ENCODE data around the gene CLTB. TPM values are rescaled to one million over a fixed set of nuclear protein-coding genes. Genes with fewer than 3 reads are reported as not detected.

CLTB gene
- total RNA-seq, 2 experiments from 2014 or later = 69.5 to 73.2 TPM

DNA sequence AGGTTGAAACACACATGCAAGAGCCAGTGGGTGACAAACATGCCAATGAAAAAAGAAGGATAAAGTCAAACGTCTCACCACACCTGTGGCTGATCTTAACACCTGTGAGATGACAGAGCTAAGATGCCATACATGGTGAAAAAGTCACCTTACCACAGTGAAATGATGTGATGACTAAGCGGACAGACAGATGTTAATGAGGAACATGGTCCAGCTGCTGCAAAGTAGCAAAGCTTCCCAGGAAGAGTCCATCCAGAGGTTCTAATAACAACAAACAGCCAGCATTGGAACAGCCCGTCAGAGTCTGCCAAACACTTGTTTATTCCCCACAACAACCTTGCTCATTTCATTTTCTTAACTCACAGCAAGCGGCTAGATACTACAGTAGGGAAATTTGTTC, 56.7 kb downstream of the CLTB start:
- Mint-ChIP-seq H3K9me3 (no peaks in the 10 kb centered on the region), H3K27me3 (no peaks in the 10 kb centered on the region), H3K4me1 (ENCODE audit: low read depth) (peaks cover 46% of the 10 kb centered on the region), H3K27ac (peak overlapping the region; percentile 69), H3K36me3 (ENCODE audit: low read depth) (peaks cover 56% of the 10 kb centered on the region), H3K4me3 (peak overlapping the region; percentile 85)
- intact Hi-C loops (cut with DNase I, micrococcal nuclease) = loop anchor here in 1 of 2 experiments (2.0 kb wide), 1 partner anchor 57 kb away; the partner anchor contains the start of gene CLTB
- Histone ChIP-seq H3K27me3 (ENCODE audit: control insufficient read depth in 1 of 2, insufficient read depth in 2 of 2, low read length in 2 of 2) (no peaks in the 10 kb centered on the region), H3K27ac (ENCODE audit: low read depth in 1 of 2, low read length in 2 of 2) (no peak overlapping the region), H3K4me1 (ENCODE audit: insufficient read depth, low read length) (peaks cover 30% of the 10 kb centered on the region), H3K36me3 (ENCODE audit: insufficient read depth, low read length) (peaks cover 40% of the 10 kb centered on the region), H3K9me3 (ENCODE audit: control insufficient read depth in 1 of 2, insufficient read depth in 1 of 2, low read length in 2 of 2) (no peaks in the 10 kb centered on the region), H3K4me3 (ENCODE audit: low read length) (no peak overlapping the region)
- ATAC-seq (ENCODE audit: poor library complexity) = no peak
- no peak for DNase-seq
- POLR2A ChIA-PET = interaction anchor here (1.1 to 3.9 kb wide), 2 partner anchors 30 to 178 kb away, joined by 3 to 77 read pairs; partner anchors contain the start of genes HIGD2A, NOP16 and RNF44
- no peak for TF ChIP-seq CTCF (IDR thresholded peaks at IDR 0.05)
- CTCF ChIA-PET = interaction anchor here (0.8 to 1.1 kb wide), 2 partner anchors 238 to 630 kb away, joined by 3 to 4 read pairs; no protein-coding TSS in a partner anchor

- no peaks in the 10 kb centered on the region for H3K27me3 ChIP-seq (ENCODE audit: control insufficient read depth in 1 of 2, insufficient read depth in 2 of 2, low read length in 2 of 2)
- no peak for ATAC-seq (ENCODE audit: poor library complexity)
- ChIA-PET POLR2A (interaction anchor here (1.5 kb wide), 1 partner anchor 91 kb away, joined by 3 read pairs; no protein-coding TSS in a partner anchor), CTCF (interaction anchor here (0.6 kb wide), 1 partner anchor 69 kb away, joined by 3 read pairs; no protein-coding TSS in a partner anchor)
- intact Hi-C loops (cut with DNase I, micrococcal nuclease) = no loop called here
- peaks cover 85% of the 10 kb centered on the region for H3K36me3 Mint-ChIP-seq (ENCODE audit: low read depth)
- peaks cover 18% of the 10 kb centered on the region for H3K4me1 ChIP-seq (ENCODE audit: insufficient read depth, low read length)
- DNase-seq = no peak
- H3K9me3 ChIP-seq (ENCODE audit: control insufficient read depth in 1 of 2, insufficient read depth in 1 of 2, low read length in 2 of 2) = no peaks in the 10 kb centered on the region
- no peak overlapping the region for H3K4me3 Mint-ChIP-seq
- H3K36me3 ChIP-seq (ENCODE audit: insufficient read depth, low read length) = peaks cover 74% of the 10 kb centered on the region
- no peak overlapping the region for H3K27ac Mint-ChIP-seq
- peaks cover 46% of the 10 kb centered on the region for H3K4me1 Mint-ChIP-seq (ENCODE audit: low read depth)
- no peaks in the 10 kb centered on the region for H3K9me3 Mint-ChIP-seq
- H3K4me3 ChIP-seq (ENCODE audit: low read length) = no peak overlapping the region
- no peak for TF ChIP-seq CTCF (IDR thresholded peaks at IDR 0.05)
- no peaks in the 10 kb centered on the region for H3K27me3 Mint-ChIP-seq
- no peak overlapping the region for H3K27ac ChIP-seq (ENCODE audit: low read depth in 1 of 2, low read length in 2 of 2)
Observed at GRCh38 chr5:176356179-176356566, 60.2 kb downstream of the CLTB start.

DNA sequence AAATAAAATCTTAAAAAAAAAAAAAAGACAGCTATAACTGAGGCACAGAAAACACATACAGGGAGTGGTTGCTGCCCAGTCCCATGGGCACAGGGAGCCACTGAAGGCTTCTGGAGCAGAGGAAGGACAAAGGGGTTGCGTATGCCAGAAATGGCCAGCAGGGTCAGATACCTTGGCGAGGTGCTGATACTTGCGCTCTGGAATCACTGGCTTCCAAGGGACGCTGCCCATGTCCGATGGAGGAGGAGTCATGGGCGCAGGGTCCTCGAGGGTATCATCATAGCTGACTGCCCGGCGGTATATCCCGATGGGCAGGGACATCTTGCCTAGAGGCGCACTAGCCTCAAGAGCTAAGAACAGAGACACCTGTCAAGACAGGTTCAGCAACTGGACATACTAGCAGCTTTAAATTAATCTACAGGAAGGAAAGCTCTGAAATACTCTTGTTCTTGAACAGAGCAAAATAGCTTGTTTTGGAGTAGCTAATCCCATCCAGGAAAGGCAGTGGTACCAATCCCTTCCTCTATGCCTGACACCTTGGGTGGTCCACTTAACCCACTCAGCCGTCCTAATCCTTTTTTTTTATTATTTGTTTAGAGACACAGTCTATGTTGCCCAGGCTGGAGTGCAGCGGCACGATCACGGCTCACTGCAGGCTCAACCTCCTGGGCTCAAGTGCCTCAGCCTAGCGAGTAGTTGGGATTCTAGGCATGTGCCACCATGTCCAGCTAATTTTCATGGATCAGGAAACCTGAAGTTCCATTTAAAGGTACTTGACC, 60.8 kb downstream of the CLTB start:
- peaks cover 41% of the 10 kb centered on the region for H3K4me1 Mint-ChIP-seq (ENCODE audit: low read depth)
- CTCF ChIA-PET = no interaction called here
- ATAC-seq (ENCODE audit: poor library complexity) = no peak

More for the DNA sequence above, 60.8 kb downstream of the CLTB start:
- Histone ChIP-seq H3K27me3 (ENCODE audit: control insufficient read depth in 1 of 2, insufficient read depth in 2 of 2, low read length in 2 of 2) (no peaks in the 10 kb centered on the region), H3K9me3 (ENCODE audit: control insufficient read depth in 1 of 2, insufficient read depth in 1 of 2, low read length in 2 of 2) (no peaks in the 10 kb centered on the region), H3K4me1 (ENCODE audit: insufficient read depth, low read length) (peaks cover 13% of the 10 kb centered on the region), H3K27ac (ENCODE audit: low read depth in 1 of 2, low read length in 2 of 2) (no peak overlapping the region), H3K4me3 (ENCODE audit: low read length) (no peak overlapping the region), H3K36me3 (ENCODE audit: insufficient read depth, low read length) (peaks cover 80% of the 10 kb centered on the region)
- no peaks in the 10 kb centered on the region for H3K27me3 Mint-ChIP-seq
- intact Hi-C loops (cut with DNase I, micrococcal nuclease) = no loop called here
- peaks cover 85% of the 10 kb centered on the region for H3K36me3 Mint-ChIP-seq (ENCODE audit: low read depth)
- no peak for DNase-seq
- no peak overlapping the region for H3K4me3 Mint-ChIP-seq
- no peaks in the 10 kb centered on the region for H3K9me3 Mint-ChIP-seq
- no peak for TF ChIP-seq CTCF (IDR thresholded peaks at IDR 0.05)
- no peak overlapping the region for H3K27ac Mint-ChIP-seq
- POLR2A ChIA-PET = interaction anchor here (1.5 kb wide), 1 partner anchor 92 kb away, joined by 3 read pairs; no protein-coding TSS in a partner anchor
